ENCODE measurements around the gene COX7C. TPM values are rescaled to one million over a fixed set of nuclear protein-coding genes. Genes with fewer than 3 reads are reported as not detected.

Gene COX7C
- total RNA-seq, 1 donor from 2014 or later, result 404 TPM

- DNase-seq, result no peak
Observed at GRCh38 chr5:86665984-86666760, 48.4 kb downstream of the COX7C start.

- DNase-seq, result no peak
Observed at GRCh38 chr5:86666981-86667380, 49.2 kb downstream of the COX7C start.

Small RNA genes lying within 50 kb of the gene (small RNA-seq; reads per million reads assigned to genes)
- not detected for gene RNU6-804P (ENCODE audit: low replicate concordance)

All from tongue (tissue), 3 donors.